Measurements from ENCODE around the gene HKDC1. TPM values are rescaled to one million over a fixed set of nuclear protein-coding genes. Genes with fewer than 3 reads are reported as not detected.

Gene HKDC1
- total RNA-seq, 4 donors from 2014 or later = 0.27 TPM; not detected in 3

DNA sequence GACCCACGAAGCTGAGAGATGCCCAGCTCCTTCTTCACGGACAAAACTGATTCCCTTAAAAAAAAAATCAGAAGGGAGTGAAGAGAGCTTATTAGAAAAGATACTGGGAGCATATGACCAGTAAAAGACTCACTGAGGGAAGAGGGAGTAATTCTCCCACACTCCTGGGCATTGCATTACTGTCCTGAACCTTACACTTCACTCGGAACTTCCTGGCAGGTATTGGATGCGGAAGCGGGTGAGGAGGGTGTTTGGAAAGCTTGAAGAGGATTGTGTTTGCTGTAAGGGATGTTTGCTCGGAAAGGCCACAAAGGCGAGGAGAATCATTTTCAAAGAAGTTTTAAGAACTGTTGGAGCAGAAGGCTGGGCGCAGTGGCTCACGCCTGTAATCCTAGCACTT lies 375 bp downstream of the HKDC1 start:
- Histone ChIP-seq H3K27ac (no peak overlapping the region), H3K27me3 (peaks cover 27% of the 10 kb centered on the region), H3K4me3 (no peak overlapping the region), H3K4me1 (no peaks in the 10 kb centered on the region), H3K36me3 (no peaks in the 10 kb centered on the region), H3K9me3 (no peaks in the 10 kb centered on the region)
- WGBS, 2 donors (ENCODE audit: low coverage in 1 of 2) = 81 to 85% methylated on average over 7 to 9 of the region's 9 CpGs
- no peak for ATAC-seq
- TF ChIP-seq, protein P1, sequence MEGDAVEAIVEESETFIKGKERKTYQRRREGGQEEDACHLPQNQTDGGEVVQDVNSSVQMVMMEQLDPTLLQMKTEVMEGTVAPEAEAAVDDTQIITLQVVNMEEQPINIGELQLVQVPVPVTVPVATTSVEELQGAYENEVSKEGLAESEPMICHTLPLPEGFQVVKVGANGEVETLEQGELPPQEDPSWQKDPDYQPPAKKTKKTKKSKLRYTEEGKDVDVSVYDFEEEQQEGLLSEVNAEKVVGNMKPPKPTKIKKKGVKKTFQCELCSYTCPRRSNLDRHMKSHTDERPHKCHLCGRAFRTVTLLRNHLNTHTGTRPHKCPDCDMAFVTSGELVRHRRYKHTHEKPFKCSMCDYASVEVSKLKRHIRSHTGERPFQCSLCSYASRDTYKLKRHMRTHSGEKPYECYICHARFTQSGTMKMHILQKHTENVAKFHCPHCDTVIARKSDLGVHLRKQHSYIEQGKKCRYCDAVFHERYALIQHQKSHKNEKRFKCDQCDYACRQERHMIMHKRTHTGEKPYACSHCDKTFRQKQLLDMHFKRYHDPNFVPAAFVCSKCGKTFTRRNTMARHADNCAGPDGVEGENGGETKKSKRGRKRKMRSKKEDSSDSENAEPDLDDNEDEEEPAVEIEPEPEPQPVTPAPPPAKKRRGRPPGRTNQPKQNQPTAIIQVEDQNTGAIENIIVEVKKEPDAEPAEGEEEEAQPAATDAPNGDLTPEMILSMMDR (IDR thresholded peaks at IDR 0.05) = no peak
- TF ChIP-seq EP300 (IDR thresholded peaks at IDR 0.05) = no peak
- TF ChIP-seq POLR2A (IDR thresholded peaks at IDR 0.05) = no peak
- TF ChIP-seq POLR2AphosphoS5 (IDR thresholded peaks at IDR 0.05) = no peak

- Histone ChIP-seq H3K4me1 (no peaks in the 10 kb centered on the region), H3K36me3 (no peaks in the 10 kb centered on the region), H3K27ac (no peak overlapping the region), H3K4me3 (no peak overlapping the region), H3K9me3 (no peaks in the 10 kb centered on the region), H3K27me3 (peaks cover 27% of the 10 kb centered on the region)
- WGBS, 2 donors (ENCODE audit: low coverage in 1 of 2) = 36 to 65% methylated on average over 2 to 5 of the region's 11 CpGs
- ATAC-seq = peak; percentile 28
- TF ChIP-seq EP300 (IDR thresholded peaks at IDR 0.05) (no peak), POLR2A (IDR thresholded peaks at IDR 0.05) (no peak), POLR2AphosphoS5 (IDR thresholded peaks at IDR 0.05) (no peak)
- TF ChIP-seq, protein P1 (IDR thresholded peaks at IDR 0.05) = peak in 3 of 4 experiments; percentile 19 to 51 (median 34)
These were observed 2.3 kb downstream of the HKDC1 start for GRCh38 chr10:69222157-69223027.

DNA sequence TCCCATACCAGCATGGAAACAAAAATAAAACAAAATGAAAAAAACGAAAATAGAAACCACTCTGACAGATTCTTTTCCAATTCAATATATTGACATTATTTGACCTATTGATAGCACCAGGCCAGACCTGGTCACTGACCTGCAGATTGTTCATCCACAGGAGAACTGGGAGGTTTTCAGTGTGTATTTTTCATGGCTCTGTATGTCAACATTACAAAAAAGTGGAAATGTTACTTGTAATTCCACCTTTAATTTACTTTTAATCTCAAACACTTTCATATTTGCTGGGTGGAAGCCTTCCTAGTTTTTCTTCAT lies 2.9 kb downstream of the HKDC1 start:
- Histone ChIP-seq H3K9me3 (no peaks in the 10 kb centered on the region), H3K4me1 (no peaks in the 10 kb centered on the region), H3K4me3 (no peak overlapping the region), H3K36me3 (no peaks in the 10 kb centered on the region), H3K27ac (no peak overlapping the region), H3K27me3 (peaks cover 24% of the 10 kb centered on the region)
- ATAC-seq = no peak
- TF ChIP-seq EP300 (IDR thresholded peaks at IDR 0.05) (no peak), POLR2A (IDR thresholded peaks at IDR 0.05) (no peak), POLR2AphosphoS5 (IDR thresholded peaks at IDR 0.05) (no peak)
- TF ChIP-seq, protein P1 (IDR thresholded peaks at IDR 0.05) = no peak
- WGBS, 2 donors (ENCODE audit: low coverage in 1 of 2) = 10% methylated on average over 1 of the region's 1 CpG

DNA sequence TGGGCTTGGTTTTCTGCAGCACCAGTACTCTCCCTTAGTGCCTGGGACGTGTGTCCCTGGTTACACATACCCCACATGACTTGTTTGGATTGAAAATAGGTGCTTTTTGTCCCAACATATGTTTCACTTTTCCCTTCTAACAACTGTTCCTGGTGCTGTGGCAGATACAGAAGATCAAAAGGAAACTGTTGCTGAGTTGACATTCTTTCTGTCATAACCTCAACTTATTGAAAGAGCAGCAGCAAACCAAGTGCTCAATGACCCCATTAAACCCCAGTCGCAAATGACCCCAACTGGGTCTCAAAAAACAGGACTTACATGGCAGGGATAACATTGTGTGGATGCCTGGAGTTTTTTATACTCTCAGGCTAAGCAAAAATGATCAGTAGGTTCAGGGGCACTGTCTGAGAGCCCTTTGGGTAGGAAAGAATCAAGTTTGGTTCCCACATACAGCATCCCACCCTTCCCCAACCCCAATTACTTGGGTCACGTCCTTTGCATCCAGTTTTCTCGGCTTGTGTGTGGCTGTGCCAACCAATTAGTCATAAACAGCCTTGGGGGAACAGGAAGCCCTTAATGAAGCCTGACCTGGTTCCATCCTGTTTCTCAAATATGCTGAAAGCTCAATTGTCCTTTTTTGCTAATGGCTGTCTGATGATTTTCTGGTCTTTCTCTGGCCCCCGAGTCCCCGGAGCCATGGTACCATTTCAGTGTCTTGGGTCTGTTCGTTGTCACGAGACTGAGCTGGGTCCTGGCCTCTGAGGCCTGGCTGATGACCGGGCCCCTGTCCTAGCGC lies 4.9 kb downstream of the HKDC1 start:
- no peaks in the 10 kb centered on the region for H3K9me3 ChIP-seq
- no peak overlapping the region for H3K27ac ChIP-seq
- TF ChIP-seq, protein P1 (IDR thresholded peaks at IDR 0.05) = no peak
- TF ChIP-seq POLR2AphosphoS5 (IDR thresholded peaks at IDR 0.05) = no peak
- TF ChIP-seq POLR2A (IDR thresholded peaks at IDR 0.05) = no peak
- no peak for TF ChIP-seq EP300 (IDR thresholded peaks at IDR 0.05)
- no peak overlapping the region for H3K4me3 ChIP-seq
- H3K4me1 ChIP-seq = no peaks in the 10 kb centered on the region
- WGBS, 2 donors (ENCODE audit: low coverage in 1 of 2) = 33 to 80% methylated on average over 2 to 3 of the region's 10 CpGs
- ATAC-seq = no peak
- H3K27me3 ChIP-seq = peaks cover 13% of the 10 kb centered on the region
- no peaks in the 10 kb centered on the region for H3K36me3 ChIP-seq

All from gastroesophageal sphincter (tissue), 4 donors.